NCI-H2107 treated with DMSO at 0.1 percent for 48 hours (cell line): Measurements from ENCODE around the gene RGS7.
"Not testable (repeated sequence)": the region's sequence is repeated elsewhere in the genome, so short reads cannot be mapped to it uniquely, and the experiment has no call there.

Source experiments
- DNase-seq: peaks from one replicate; lab custom pipeline; 2025; ENCODE audit not compliant: unreplicated experiment; lab: John Stamatoyannopoulos, UW

Gene RGS7

DNA sequence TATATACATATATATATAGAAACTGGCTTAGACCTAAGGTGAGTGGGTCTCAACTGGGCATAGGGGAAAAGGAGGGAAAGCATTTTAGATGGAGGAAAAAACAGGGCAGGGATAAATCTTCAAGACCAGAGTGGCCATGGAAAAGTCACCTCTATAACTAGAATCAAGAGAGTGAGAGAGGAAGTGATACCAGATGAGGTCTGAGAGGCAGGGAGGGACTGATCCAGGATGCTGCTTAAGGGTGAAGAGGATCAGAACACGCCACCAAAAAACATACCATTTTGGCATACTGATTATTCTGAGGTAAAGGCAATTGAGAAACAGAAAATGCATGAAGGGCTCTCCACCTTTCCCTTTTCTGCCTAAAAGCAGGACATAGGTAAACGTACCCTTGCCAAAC is 268.9 kb downstream of the RGS7 start:
- not testable (repeated sequence) for DNase-seq

DNA sequence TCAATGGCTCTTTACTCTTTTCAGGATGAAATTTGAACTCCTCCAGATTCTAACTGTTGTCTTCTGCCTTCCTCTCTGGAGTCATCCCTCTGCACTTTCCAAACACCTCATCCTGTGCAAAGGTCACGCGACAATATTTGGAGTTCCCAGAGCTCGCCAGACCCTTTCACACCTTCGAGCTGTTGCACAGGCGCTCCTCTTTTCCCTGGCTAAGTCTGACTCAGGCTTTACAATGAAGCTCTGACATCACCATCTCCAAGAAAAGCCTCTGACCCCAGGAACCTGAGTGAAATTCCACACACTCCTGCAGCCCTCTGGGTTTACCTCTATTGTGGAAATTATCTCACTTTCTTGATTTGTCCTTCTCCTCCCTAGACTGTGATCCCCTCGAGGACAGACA is 270.3 kb downstream of the RGS7 start:
- DNase-seq = no peak

DNA sequence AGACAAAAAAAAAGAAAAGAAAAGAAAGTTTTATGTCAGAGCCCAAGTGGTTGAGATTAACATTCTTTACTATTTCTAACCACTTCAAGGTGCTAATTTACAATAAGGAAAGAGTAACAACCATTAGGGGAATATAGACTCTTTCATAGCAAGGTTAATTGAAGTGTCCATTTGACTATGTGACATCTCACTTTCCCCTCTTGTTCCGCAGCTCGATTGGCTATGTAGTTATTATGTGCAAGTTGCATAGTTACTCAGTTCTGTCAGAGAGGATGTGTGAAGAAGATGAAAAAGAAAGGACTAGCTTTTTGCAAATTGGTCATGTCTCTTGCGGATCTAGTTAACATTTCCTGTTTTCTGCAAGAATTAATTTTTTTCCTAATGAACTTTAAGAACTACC is 273.7 kb downstream of the RGS7 start:
- no peak for DNase-seq

- no peak for DNase-seq
These were observed 275.5 kb downstream of the RGS7 start for GRCh38 chr1:241081473-241081872.

DNA sequence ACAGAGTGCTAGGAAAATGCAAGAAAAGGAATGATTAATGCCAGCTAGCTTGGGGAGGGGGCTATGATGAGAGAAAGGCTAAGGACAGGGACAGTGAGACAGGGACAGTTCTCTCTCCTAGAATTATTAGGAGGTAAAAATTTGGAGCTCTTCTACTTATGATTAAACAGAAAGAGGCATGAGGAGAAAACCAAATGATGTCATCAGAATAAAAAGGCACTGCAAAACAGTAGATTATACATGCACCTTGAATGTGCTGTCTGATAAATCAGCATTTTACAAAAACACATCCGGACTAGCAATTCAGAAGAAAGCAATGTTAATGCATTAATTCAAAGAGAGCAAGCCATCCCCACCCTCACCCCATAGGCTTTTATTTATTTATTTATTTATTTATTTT is 277.5 kb downstream of the RGS7 start:
- DNase-seq = no peak

- peak; percentile 47 for DNase-seq
These were observed 278.0 kb downstream of the RGS7 start for GRCh38 chr1:241079047-241079446.

GRCh38 chr1:241077386-241078147 is 279.4 kb downstream of the RGS7 start:
- DNase-seq = no peak

GRCh38 chr1:241074507-241074906 is 282.5 kb downstream of the RGS7 start:
- DNase-seq = no peak

DNA sequence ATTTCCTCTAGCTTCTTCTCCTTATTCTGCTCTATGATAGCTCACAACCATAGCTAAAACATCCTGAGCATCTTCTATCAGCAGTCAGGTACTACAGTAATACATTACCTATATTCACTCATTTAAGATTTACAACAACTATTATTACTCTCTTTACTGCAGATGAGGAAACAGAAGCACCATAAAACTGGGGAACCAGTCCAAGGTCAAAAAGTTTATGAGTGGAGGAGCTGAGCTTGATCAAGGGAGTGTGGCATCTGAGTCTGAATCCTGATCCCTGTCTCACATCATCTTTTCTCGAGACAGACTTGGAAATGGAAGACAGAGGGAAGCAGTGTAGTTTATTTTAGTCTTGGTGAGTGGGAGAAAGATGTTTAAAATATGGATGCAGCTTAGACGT is 288.6 kb downstream of the RGS7 start:
- no peak for DNase-seq

DNA sequence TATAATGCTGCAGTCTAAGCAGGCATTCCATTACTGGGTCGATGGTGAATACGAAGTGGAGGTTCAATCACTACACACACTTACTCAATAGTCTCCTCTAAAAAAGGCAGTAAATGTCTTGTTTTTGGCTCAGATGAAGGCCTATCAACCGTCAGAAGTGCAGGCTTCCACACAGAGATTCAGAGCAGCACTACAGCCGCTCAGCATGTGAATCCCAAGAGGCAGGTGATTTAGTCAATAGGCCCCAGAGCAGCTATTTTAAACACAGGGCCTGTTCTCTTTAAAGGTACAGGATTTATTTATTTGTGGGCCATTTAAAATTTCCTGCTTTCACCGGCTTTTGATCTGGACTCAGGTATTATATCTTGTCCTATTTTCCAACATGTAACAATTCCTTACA is 293.7 kb downstream of the RGS7 start:
- DNase-seq = peak; percentile 86

- DNase-seq = no peak
These were observed 295.9 kb downstream of the RGS7 start for GRCh38 chr1:241061062-241061461.

GRCh38 chr1:241048622-241049021 is 308.4 kb downstream of the RGS7 start:
- DNase-seq = no peak

GRCh38 chr1:241045659-241046058 is 311.3 kb downstream of the RGS7 start:
- DNase-seq = no peak

- no peak for DNase-seq
These were observed 322.6 kb downstream of the RGS7 start for GRCh38 chr1:241034203-241034936.

DNA sequence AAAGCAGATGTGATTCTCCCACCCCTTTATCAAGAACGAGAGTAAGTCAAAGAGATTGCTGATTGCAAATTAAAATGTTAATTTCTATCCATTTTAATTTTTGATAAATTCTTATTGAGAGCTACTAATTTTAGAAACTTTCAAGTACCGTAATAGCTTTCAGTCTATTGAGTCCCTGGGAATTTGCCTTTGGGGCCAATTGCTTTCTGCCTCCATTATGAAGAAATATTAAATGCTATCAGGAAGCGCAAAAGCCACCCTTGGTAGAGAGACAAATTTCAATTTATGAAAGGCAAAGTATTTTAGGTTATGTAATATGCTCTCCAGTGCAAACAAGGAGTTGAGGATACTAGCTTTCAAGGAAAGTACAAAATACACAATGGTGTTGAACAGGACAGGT is 332.2 kb downstream of the RGS7 start:
- no peak for DNase-seq

- DNase-seq = no peak
These were observed 334.6 kb downstream of the RGS7 start for GRCh38 chr1:241022366-241022765.

GRCh38 chr1:241020851-241021697 is 335.9 kb downstream of the RGS7 start:
- DNase-seq = no peak

GRCh38 chr1:241012708-241013340 is 344.2 kb downstream of the RGS7 start:
- no peak for DNase-seq

DNA sequence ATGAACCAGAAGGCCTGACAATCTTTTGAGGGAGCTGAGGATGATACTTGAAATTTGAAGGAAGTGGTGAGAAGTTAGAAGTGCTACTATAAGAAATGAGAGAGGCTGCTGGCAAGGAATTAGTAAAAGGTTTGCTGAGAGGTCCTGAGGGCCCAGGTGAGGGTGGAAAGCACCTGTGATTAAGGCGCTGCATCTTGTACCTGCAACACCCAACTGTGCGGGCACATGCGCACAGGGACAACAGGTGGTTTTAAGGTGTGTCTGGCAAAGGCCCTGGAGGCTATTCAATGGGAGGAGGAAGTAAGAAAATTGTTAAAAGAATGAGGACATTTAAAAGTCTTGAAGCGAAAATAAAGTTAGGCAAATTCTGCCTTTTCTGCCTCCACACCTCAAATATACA is 349.3 kb downstream of the RGS7 start:
- DNase-seq = no peak

DNA sequence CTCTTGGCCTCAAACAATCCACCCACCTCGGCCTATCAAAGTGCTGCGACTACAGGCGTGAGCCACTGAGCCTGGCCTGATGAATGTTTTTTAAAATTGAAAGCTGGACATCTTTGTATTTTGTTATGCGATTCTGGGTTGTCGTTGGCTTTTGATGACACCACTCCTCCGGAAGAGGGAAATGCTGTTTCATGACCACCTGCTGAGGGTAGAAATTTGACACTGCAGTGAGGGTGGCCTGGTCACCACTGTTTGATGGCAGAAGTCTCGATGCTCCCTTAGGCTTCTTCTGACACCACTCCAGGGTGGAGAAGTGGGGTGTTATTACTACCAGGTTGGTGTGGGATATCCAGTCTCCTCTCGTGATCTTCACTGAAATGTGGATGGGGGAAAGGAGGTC is 357.2 kb downstream of the RGS7 start:
- DNase-seq = no peak

DNA sequence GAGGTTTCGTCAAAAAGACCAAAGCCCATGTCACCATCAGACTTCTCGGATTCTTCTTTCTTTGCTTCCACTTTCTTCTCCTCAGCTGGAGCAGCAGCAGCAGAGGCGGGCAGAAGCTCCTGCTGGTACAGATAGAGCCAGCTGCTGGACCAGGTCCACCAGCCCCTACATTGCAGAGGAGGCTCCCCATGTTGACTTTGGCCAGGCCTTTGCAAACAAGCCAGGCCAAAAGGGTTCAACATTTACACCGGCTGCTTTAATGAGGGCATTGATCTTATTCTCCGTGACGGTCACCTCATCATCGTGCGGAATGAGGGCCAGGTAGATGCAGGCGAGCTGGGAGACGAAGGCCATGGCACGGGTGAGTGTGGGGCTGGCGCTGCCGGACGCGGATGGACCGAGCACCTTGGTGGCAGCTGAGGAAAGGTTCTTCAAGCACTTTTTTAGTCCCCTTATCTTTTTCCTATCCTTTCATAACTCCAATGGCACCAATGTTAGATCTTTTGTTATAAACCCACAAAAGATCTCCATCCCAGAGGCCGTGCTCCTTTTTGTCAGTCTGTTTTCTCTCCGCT is 358.5 kb downstream of the RGS7 start:
- DNase-seq = no peak
